ENCODE measurements around the gene SLC66A2. TPM values are rescaled to one million over a fixed set of nuclear protein-coding genes. Genes with fewer than 3 reads are reported as not detected.
A peak's percentile ranks its signal among the peaks of the same experiment; 100 is the strongest.

The SLC66A2 gene
- total RNA-seq, 2 experiments from 2014 or later: 44.5 to 44.8 TPM

GRCh38 chr18:79985172-79985571 is 33.7 kb upstream of the SLC66A2 start:
- Mint-ChIP-seq H3K4me1 (ENCODE audit: low read depth) (peaks cover 66% of the 10 kb centered on the region), H3K4me3 (peak overlapping the region; percentile 65), H3K27me3 (no peaks in the 10 kb centered on the region), H3K9me3 (no peaks in the 10 kb centered on the region), H3K27ac (peak overlapping the region; percentile 42), H3K36me3 (ENCODE audit: low read depth) (peaks cover 56% of the 10 kb centered on the region)
- Histone ChIP-seq H3K27me3 (ENCODE audit: control insufficient read depth in 1 of 2, insufficient read depth in 2 of 2, low read length in 2 of 2) (no peaks in the 10 kb centered on the region), H3K27ac (ENCODE audit: low read depth in 1 of 2, low read length in 2 of 2) (no peak overlapping the region), H3K4me3 (ENCODE audit: low read length) (no peak overlapping the region), H3K9me3 (ENCODE audit: control insufficient read depth in 1 of 2, insufficient read depth in 1 of 2, low read length in 2 of 2) (no peaks in the 10 kb centered on the region), H3K4me1 (ENCODE audit: insufficient read depth, low read length) (peaks cover 56% of the 10 kb centered on the region), H3K36me3 (ENCODE audit: insufficient read depth, low read length) (peaks cover 21% of the 10 kb centered on the region)
- ATAC-seq (ENCODE audit: poor library complexity): no peak
- ChIA-PET CTCF (interaction anchor here (0.6 kb wide), 1 partner anchor 47 kb away, joined by 3 read pairs; no protein-coding TSS in a partner anchor), POLR2A (interaction anchor here (0.6 to 1.8 kb wide), 3 partner anchors 21 to 88 kb away, joined by 3 to 9 read pairs (median 3); partner anchors contain the start of gene HSBP1L1)
- no peak for TF ChIP-seq CTCF (IDR thresholded peaks at IDR 0.05)
- intact Hi-C loops (cut with DNase I, micrococcal nuclease): no loop called here
- DNase-seq: no peak

GRCh38 chr18:79983793-79984192 is 32.3 kb upstream of the SLC66A2 start:
- POLR2A ChIA-PET: interaction anchor here (1.5 kb wide), 1 partner anchor 32 kb away, joined by 4 read pairs; no protein-coding TSS in a partner anchor
- Mint-ChIP-seq H3K36me3 (ENCODE audit: low read depth) (peaks cover 63% of the 10 kb centered on the region), H3K9me3 (no peaks in the 10 kb centered on the region), H3K27ac (peak overlapping the region; percentile 80), H3K4me3 (peak overlapping the region; percentile 52), H3K27me3 (no peaks in the 10 kb centered on the region), H3K4me1 (ENCODE audit: low read depth) (peaks cover 76% of the 10 kb centered on the region)
- intact Hi-C loops (cut with DNase I, micrococcal nuclease): no loop called here
- H3K27me3 ChIP-seq (ENCODE audit: control insufficient read depth in 1 of 2, insufficient read depth in 2 of 2, low read length in 2 of 2): no peaks in the 10 kb centered on the region
- TF ChIP-seq CTCF (IDR thresholded peaks at IDR 0.05): no peak
- no peaks in the 10 kb centered on the region for H3K9me3 ChIP-seq (ENCODE audit: control insufficient read depth in 1 of 2, insufficient read depth in 1 of 2, low read length in 2 of 2)
- ATAC-seq (ENCODE audit: poor library complexity) (no peak), DNase-seq (no peak)
- H3K36me3 ChIP-seq (ENCODE audit: insufficient read depth, low read length): peaks cover 24% of the 10 kb centered on the region
- CTCF ChIA-PET: interaction anchor here (1.1 kb wide), 1 partner anchor 32 kb away, joined by 3 read pairs; the partner anchor contains the start of gene SLC66A2
- no peak overlapping the region for H3K4me3 ChIP-seq (ENCODE audit: low read length)
- peaks cover 55% of the 10 kb centered on the region for H3K4me1 ChIP-seq (ENCODE audit: insufficient read depth, low read length)
- H3K27ac ChIP-seq (ENCODE audit: low read depth in 1 of 2, low read length in 2 of 2): no peak overlapping the region

GRCh38 chr18:79983253-79983652 is 31.8 kb upstream of the SLC66A2 start:
- H3K36me3 Mint-ChIP-seq (ENCODE audit: low read depth): peaks cover 61% of the 10 kb centered on the region
- H3K4me1 Mint-ChIP-seq (ENCODE audit: low read depth): peaks cover 76% of the 10 kb centered on the region

More at GRCh38 chr18:79983253-79983652, 31.8 kb upstream of the SLC66A2 start:
- ATAC-seq (ENCODE audit: poor library complexity): no peak
- Mint-ChIP-seq H3K27ac (peak overlapping the region; percentile 80), H3K9me3 (no peaks in the 10 kb centered on the region), H3K4me3 (no peak overlapping the region), H3K27me3 (no peaks in the 10 kb centered on the region)
- no peak overlapping the region for H3K4me3 ChIP-seq (ENCODE audit: low read length)
- no peaks in the 10 kb centered on the region for H3K27me3 ChIP-seq (ENCODE audit: control insufficient read depth in 1 of 2, insufficient read depth in 2 of 2, low read length in 2 of 2)
- CTCF ChIA-PET: interaction anchor here (1.1 kb wide), 1 partner anchor 31 kb away, joined by 3 read pairs; the partner anchor contains the start of gene SLC66A2
- no peak for TF ChIP-seq CTCF (IDR thresholded peaks at IDR 0.05)
- no peak for DNase-seq
- intact Hi-C loops (cut with DNase I, micrococcal nuclease): no loop called here
- no peak overlapping the region for H3K27ac ChIP-seq (ENCODE audit: low read depth in 1 of 2, low read length in 2 of 2)
- POLR2A ChIA-PET: interaction anchor here (1.5 kb wide), 1 partner anchor 31 kb away, joined by 4 read pairs; no protein-coding TSS in a partner anchor
- H3K36me3 ChIP-seq (ENCODE audit: insufficient read depth, low read length): peaks cover 24% of the 10 kb centered on the region
- peaks cover 54% of the 10 kb centered on the region for H3K4me1 ChIP-seq (ENCODE audit: insufficient read depth, low read length)
- no peaks in the 10 kb centered on the region for H3K9me3 ChIP-seq (ENCODE audit: control insufficient read depth in 1 of 2, insufficient read depth in 1 of 2, low read length in 2 of 2)

Measured in CD4-positive, alpha-beta T cell (primary cell).